Epithelial cell of prostate (primary cell): Measurements from ENCODE around the gene ATP10A.
"Not testable (repeated sequence)": the region's sequence is repeated elsewhere in the genome, so short reads cannot be mapped to it uniquely, and the experiment has no call there.

Experiments used
- DNase-seq: peaks from one replicate; pipeline ENCODE4 v3.0.0-alpha.2; 2011; ENCODE audit warnings: low read depth, low spot score
- H3K27ac ChIP-seq: fragments of 450-650 bp; 2 replicates; pipeline ENCODE4 v1.5.1; 2017; ENCODE audit warnings: mild to moderate bottlenecking

ATP10A gene

GRCh38 chr15:25859838-25860645, 3.1 kb downstream of the ATP10A start:
- H3K27ac ChIP-seq, result no peak overlapping the region
- no peak for DNase-seq

- DNase-seq, result no peak
- no peak overlapping the region for H3K27ac ChIP-seq
Measured at GRCh38 chr15:25858952-25859760, 4.0 kb downstream of the ATP10A start.

DNA sequence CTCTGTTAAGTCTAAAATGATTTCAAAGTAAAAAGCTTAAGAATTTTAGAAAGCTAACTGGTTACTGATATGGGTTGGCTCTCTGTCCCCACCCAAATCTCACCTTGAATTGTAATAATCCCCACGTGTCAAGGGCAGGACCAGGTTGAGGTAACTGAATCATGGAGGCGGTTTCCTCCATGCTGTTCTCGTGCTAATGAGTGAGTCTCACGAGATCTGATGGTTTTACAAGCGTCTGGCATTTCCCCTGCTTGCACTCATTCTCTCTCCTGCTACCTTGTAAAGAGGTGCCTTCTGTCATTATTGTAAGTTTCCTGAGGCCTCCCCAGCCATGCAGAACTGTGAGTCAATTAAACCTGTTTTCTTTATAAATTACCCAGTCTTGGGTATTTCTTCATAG, 7.1 kb downstream of the ATP10A start:
- H3K27ac ChIP-seq, DNase-seq: not testable (repeated sequence)

DNA sequence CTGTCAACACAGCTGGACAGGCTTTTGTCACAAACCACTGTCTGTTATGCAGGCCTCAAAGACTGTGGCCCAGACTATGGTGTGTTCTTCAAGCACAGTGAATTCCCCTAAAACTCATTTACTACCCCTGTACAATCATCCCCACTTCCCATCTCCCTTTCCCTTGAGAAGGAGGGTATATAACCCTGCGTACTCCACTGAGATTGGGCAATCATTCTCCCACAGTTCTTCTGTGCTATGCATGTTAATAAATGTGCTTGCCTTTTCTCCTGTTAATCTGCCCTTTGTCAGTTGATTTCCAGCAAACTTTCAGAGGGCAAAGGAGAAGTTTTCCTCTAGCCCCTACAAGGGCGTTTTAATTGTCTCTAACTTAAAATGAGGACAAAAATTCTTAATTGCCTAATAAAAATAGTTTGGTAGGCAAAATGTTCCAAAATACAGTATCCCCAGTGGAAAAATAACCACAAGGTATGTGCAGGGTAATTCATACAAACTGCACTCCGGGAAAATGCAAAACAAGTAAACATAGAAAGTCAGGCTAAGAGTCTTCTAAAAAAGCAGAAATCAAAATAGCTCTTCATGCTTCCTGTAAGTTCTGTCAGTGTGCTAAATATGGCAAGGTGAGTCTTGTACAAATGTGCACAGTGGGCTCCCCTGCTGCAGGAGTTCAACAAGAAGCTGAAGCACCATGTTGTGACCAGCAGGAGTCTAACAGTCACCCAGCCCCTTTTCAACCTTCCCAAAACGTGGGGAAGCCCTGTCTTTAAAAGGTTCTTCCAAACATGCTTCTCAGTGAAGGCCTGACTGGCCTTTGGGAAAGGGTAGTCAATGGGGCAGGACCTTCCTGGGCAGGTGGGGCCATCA, 10.2 kb downstream of the ATP10A start:
- DNase-seq, result no peak
- no peak overlapping the region for H3K27ac ChIP-seq

DNA sequence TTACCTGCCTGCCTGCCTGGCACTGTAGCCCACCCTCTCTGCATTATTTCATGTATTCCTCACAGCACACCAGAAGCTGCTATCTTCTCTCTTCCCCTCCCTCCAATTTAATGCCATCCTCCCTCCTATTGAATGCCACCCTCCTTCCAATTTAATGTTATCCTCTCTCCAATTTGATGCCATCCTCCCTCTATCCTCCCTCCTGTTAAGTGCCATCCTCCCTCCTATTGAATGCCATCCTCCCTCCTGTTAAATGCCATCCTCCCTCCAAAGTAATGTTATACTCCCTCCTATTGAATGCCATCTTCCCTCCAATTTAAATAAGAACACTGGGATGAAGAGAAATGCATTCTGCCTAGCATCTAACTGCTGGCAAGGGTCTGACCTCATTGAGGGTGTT, 11.1 kb downstream of the ATP10A start:
- DNase-seq, result no peak
- H3K27ac ChIP-seq, result no peak overlapping the region

DNA sequence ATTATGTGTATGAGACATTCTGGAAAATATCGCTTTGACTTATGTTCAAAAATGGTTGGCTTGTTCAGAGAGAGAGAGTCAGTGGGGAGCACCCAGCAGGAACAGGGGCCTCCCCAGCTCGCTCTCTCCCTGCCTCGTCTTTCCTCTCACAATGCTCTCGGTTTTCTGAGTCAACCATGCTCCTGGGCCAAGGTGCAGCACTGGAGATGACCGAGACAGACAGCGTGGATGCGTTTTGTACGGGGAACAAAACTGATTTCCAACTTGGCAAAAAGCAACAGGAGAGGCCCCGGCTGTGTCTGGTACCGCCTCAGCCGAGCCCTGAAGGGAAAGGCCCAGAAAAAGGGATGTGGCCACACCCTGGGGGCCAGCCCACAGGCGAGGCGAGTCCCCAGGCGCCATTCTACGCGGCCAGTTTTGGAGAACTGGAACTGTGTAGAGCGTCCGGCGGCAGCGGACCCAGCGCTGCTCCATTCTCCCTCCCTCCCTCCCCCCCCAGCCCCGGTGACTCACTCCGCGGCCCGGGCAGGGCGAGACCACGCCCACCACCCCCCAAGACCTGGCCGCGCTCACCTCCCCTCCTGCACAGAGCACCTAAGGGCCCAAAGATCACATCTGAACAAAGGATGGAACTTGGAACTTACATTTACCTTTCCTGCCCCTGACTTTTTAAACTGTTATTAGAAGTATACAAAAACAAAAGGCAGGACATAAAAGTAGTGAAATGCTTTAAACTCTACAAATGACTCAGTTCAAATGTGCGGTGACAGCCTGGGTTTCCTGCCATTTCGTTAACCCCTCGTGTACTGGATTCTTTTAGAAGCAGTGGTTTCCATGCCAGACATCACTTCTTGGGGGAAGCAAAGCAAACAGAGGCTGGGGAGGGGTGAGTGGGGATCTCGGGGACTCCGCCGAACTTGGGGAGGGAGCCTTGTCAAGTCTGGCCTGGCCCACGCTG, 12.7 kb downstream of the ATP10A start:
- H3K27ac ChIP-seq, result peak overlapping the region; percentile 32
- no peak for DNase-seq

GRCh38 chr15:25849157-25849921, 13.8 kb downstream of the ATP10A start:
- no peak overlapping the region for H3K27ac ChIP-seq
- no peak for DNase-seq

- DNase-seq, result no peak
- no peak overlapping the region for H3K27ac ChIP-seq
Measured at GRCh38 chr15:25848784-25849156, 14.4 kb downstream of the ATP10A start.

- DNase-seq, result no peak
- H3K27ac ChIP-seq, result no peak overlapping the region
Measured at GRCh38 chr15:25848325-25848724, 14.8 kb downstream of the ATP10A start.

- DNase-seq, result no peak
Measured at GRCh38 chr15:25847051-25847450, 16.1 kb downstream of the ATP10A start.

GRCh38 chr15:25846377-25846776, 16.8 kb downstream of the ATP10A start:
- no peak for DNase-seq
- no peak overlapping the region for H3K27ac ChIP-seq

More at GRCh38 chr15:25847051-25847450, 16.1 kb downstream of the ATP10A start:
- H3K27ac ChIP-seq, result no peak overlapping the region

DNA sequence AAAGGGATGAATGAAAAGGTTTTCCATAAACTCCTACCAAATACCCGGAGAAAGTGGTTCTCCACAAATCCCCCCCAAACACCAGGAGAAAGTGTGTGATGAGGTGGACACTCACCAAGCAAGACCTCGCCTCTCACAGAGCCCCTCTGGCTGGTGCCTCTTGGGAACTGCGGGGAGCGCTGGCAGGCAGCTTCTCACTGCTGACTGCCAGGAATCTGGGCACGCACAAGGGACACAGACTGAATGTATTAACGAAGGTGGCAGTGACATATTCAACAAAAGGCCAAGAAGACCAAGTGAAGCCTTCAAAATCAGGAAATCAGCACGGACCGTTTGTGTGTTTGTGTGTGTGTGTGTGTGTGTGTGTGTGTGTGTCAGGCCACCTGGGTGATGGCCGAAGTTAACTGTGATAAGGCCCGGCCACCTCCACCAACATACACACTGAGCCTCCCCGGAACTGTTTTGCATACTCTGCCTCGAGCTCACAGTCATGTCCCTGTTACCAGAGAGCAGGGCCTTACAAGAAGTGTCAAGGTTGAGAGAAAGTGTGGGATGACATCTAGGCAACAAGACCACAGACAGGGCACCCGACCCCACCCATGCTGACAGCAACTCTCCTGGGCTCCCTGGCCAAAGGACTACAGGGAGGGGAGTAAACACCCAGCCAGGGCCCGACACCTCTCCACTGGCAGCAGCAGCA, 18.0 kb downstream of the ATP10A start:
- no peak overlapping the region for H3K27ac ChIP-seq
- DNase-seq, result no peak

DNA sequence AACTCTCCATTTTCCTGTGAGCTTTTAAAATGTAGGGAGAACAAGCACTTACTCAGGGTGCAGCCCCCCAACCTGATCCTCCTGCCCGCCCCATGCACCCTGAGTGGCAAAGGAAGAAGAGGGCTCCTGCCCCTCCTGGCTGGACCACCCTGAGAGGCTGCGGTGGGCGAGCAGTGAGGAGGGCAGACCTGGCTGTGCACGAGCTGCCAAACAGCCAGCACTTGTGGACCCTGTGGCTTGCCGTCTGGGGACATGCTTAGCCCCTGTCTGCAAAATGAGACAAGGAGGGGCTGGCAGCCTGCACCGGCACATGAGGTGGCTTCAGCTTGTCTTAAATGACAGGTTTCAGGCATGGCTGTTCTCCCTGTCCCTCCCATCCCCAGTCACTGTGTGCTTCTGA, 18.6 kb downstream of the ATP10A start:
- H3K27ac ChIP-seq, result no peak overlapping the region
- no peak for DNase-seq

DNA sequence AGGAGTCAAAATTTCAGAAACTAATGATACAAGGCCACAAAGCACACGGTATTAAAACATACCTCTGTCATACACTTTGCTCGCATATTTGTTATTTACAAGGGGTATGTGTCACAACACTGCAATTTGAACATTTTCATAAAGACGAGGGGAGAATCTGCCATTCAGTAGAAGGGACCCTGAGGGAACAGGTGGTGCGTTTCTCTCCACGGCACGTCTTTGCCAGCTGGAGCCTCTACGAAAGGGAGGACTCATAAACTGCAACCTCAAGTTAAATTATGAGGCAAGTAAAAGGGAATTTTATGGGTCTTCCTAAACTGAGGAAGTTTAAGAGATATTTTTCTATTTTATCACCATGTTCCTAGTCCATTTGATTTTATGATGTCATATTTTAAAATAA, 19.1 kb downstream of the ATP10A start:
- no peak overlapping the region for H3K27ac ChIP-seq

DNA sequence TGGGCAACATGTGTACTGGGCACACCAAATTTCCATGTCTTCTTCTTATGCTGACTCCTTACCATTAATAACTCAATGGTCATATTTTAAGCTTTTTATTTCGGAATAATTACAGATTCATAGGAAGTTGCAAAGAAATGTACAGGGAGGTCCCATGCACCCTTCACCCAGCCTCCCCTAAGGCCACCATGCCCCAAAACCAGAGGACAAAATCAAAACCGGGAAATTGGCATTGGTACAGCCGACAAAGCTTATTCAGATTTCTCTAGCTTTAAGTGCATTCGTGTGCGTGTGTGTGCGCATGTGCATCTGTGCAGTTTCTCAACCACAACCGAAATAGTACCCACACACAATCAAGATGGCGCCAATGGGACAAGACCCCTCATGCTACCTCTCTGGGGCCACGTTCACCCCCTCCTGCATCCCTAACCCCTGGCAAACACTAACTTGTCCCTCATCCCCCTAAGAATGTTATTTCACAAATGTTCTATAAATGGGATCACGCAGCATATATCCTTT, 23.4 kb downstream of the ATP10A start:
- no peak overlapping the region for H3K27ac ChIP-seq
- DNase-seq, result no peak

More for the DNA sequence above, 19.1 kb downstream of the ATP10A start:
- no peak for DNase-seq

- no peak overlapping the region for H3K27ac ChIP-seq
- DNase-seq, result no peak
Measured at GRCh38 chr15:25838871-25839195, 24.3 kb downstream of the ATP10A start.

GRCh38 chr15:25838191-25838870, 24.8 kb downstream of the ATP10A start:
- H3K27ac ChIP-seq, result no peak overlapping the region
- DNase-seq, result no peak

- H3K27ac ChIP-seq, result no peak overlapping the region
- no peak for DNase-seq
Measured at GRCh38 chr15:25832158-25832557, 31.0 kb downstream of the ATP10A start.
